ENCODE results near the gene AGAP1. TPM values are rescaled to one million over a fixed set of nuclear protein-coding genes. Genes with fewer than 3 reads are reported as not detected.

The AGAP1 gene
- total RNA-seq, 1 donor from 2014 or later = 21.1 TPM

DNA sequence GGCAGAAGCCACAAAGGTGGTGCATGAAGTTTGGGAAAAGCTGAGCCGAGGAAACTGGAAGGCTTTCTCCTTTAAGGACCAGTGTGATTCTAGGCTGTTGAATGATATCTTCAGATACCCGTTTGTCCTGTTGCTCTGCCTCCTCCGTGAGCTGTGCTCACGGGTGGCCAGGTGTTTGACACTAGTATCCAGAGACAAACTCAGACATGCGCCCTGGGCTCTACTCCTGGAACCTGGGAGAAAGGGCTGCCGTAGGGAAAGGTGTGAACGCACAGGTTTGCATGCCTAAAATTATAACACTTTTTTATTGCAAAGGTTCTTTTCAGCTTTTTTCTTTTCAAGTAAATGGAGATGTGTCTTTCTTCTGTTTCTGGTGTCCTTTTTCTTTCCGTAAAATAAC, 81.6 kb downstream of the AGAP1 start:
- DNase-seq (ENCODE audit: extremely low spot score in 2 of 2) = no peak
- TF ChIP-seq POLR2AphosphoS5 (IDR thresholded peaks at IDR 0.05; ENCODE audit: insufficient read depth in 1 of 2, low read depth in 1 of 2) = no peak
- no peak overlapping the region for H3K27ac ChIP-seq
- intact Hi-C loops (cut with DNase I) = no loop called here
- H3K4me3 ChIP-seq = no peak overlapping the region
- H3K36me3 ChIP-seq = no peaks in the 10 kb centered on the region
- H3K9me3 ChIP-seq = no peaks in the 10 kb centered on the region
- no peaks in the 10 kb centered on the region for H3K27me3 ChIP-seq
- peaks cover 10% of the 10 kb centered on the region for H3K4me1 ChIP-seq

DNA sequence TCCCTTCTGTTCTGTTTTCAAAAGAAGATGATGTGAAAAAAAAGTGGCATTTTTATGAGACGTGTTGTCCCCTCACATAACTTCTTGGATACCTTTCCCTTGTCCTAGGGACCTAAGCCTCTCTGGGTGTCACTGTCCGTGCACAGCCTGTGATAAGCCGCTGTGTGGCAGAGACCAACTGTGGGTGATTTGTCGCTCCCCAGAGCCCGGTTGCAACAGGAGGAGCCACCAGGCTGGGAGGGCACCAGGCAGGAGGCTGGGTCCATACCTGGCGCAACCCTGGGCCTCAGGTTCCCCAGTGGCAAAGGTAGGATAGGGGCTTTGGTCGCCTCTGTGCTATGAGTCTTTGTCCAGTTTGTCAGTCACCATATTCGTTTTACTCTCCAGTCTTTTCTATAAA, 82.1 kb downstream of the AGAP1 start:
- Histone ChIP-seq H3K27ac (no peak overlapping the region), H3K27me3 (no peaks in the 10 kb centered on the region), H3K4me3 (no peak overlapping the region), H3K4me1 (peaks cover 10% of the 10 kb centered on the region), H3K36me3 (no peaks in the 10 kb centered on the region), H3K9me3 (no peaks in the 10 kb centered on the region)
- TF ChIP-seq, protein P1, sequence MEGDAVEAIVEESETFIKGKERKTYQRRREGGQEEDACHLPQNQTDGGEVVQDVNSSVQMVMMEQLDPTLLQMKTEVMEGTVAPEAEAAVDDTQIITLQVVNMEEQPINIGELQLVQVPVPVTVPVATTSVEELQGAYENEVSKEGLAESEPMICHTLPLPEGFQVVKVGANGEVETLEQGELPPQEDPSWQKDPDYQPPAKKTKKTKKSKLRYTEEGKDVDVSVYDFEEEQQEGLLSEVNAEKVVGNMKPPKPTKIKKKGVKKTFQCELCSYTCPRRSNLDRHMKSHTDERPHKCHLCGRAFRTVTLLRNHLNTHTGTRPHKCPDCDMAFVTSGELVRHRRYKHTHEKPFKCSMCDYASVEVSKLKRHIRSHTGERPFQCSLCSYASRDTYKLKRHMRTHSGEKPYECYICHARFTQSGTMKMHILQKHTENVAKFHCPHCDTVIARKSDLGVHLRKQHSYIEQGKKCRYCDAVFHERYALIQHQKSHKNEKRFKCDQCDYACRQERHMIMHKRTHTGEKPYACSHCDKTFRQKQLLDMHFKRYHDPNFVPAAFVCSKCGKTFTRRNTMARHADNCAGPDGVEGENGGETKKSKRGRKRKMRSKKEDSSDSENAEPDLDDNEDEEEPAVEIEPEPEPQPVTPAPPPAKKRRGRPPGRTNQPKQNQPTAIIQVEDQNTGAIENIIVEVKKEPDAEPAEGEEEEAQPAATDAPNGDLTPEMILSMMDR (IDR thresholded peaks at IDR 0.05) = no peak
- intact Hi-C loops (cut with DNase I) = no loop called here
- no peak for DNase-seq (ENCODE audit: extremely low spot score in 2 of 2)

GRCh38 chr2:235576337-235576910, 82.6 kb downstream of the AGAP1 start:
- no peaks in the 10 kb centered on the region for H3K9me3 ChIP-seq
- peaks cover 10% of the 10 kb centered on the region for H3K4me1 ChIP-seq
- H3K36me3 ChIP-seq = no peaks in the 10 kb centered on the region
- intact Hi-C loops (cut with DNase I) = no loop called here
- no peak for DNase-seq (ENCODE audit: extremely low spot score in 2 of 2)
- no peak overlapping the region for H3K4me3 ChIP-seq
- no peaks in the 10 kb centered on the region for H3K27me3 ChIP-seq
- no peak for TF ChIP-seq POLR2AphosphoS5 (IDR thresholded peaks at IDR 0.05; ENCODE audit: insufficient read depth in 1 of 2, low read depth in 1 of 2)
- TF ChIP-seq, protein P1 (IDR thresholded peaks at IDR 0.05) = no peak
- no peak for TF ChIP-seq POLR2A (IDR thresholded peaks at IDR 0.05)
- H3K27ac ChIP-seq = no peak overlapping the region

DNA sequence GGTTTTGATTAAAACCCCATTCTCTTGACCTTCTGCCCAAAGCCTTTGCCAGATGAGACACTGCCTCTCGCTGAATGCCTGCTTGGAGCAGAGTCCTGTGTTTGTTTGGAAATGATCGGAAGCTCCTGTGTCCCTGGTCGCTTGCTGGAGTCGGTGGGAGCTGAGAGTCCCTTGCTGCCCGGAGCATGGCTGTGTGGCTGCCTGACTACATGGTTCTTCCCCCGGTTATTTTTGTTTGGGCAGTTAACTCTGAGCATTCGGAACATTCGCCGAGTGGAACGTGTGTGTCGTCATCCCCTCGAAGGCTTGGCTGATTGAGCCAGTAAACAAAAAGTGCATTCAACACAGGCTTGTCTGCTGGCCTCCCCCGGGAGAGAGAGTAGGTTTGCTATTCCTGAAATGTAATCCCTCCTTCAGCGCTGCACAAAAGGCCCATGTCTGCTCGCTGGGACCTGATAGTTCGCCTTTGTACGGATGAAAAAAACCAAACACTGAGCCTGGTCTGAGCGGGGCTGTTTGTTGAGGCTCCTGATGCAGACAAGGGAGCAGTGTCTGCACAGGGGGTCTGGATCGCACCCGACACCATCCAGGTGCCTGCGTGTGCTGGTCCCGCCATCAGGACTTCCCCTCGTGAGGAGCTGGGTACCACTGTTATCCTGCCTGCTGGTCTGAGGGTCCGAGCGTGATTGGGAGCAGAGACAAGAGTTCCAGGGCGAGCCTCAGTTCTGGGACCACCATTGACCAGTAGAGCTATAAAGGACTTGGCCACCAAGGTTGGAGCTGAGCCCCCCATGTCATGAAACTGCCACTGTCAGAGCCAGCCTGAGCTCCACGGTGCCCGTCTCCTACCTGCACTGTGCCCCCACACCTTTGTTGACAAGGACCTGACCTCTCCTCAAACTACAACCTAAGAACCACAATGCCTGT, 83.8 kb downstream of the AGAP1 start:
- H3K4me3 ChIP-seq = no peak overlapping the region

DNA sequence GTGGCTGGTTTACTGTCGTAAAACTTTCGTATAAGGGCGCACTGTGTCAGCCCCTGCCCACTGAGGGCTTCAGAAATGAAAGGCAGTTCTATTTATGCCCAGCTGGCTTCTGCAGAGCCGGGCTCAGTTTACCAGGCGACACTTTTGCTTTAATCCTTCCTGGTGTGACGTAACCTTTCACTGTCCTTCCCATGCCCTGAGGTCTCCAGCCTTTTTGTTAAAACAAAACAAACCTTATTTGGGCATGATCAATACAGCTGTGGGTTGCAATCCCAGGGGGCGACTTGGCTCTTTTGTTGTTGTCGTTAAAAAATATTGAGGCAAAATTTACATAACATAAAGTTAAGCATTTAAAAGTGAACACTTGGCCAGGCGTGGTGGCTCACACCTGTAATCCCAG, 85.3 kb downstream of the AGAP1 start:
- Histone ChIP-seq H3K4me1 (peaks cover 20% of the 10 kb centered on the region), H3K4me3 (no peak overlapping the region), H3K27me3 (no peaks in the 10 kb centered on the region), H3K36me3 (no peaks in the 10 kb centered on the region), H3K9me3 (no peaks in the 10 kb centered on the region), H3K27ac (no peak overlapping the region)
- DNase-seq (ENCODE audit: extremely low spot score in 2 of 2) = no peak
- intact Hi-C loops (cut with DNase I) = no loop called here
- TF ChIP-seq POLR2A (IDR thresholded peaks at IDR 0.05) (no peak), POLR2AphosphoS5 (IDR thresholded peaks at IDR 0.05; ENCODE audit: insufficient read depth in 1 of 2, low read depth in 1 of 2) (no peak)
- TF ChIP-seq, protein P1 (IDR thresholded peaks at IDR 0.05) = no peak

More for the DNA sequence above, 83.8 kb downstream of the AGAP1 start:
- intact Hi-C loops (cut with DNase I) = no loop called here
- no peak overlapping the region for H3K27ac ChIP-seq
- H3K27me3 ChIP-seq = no peaks in the 10 kb centered on the region
- no peaks in the 10 kb centered on the region for H3K9me3 ChIP-seq
- DNase-seq (ENCODE audit: extremely low spot score in 2 of 2) = no peak
- H3K36me3 ChIP-seq = no peaks in the 10 kb centered on the region
- peaks cover 16% of the 10 kb centered on the region for H3K4me1 ChIP-seq
- TF ChIP-seq, protein P1 (IDR thresholded peaks at IDR 0.05) = no peak
- TF ChIP-seq POLR2AphosphoS5 (IDR thresholded peaks at IDR 0.05; ENCODE audit: insufficient read depth in 1 of 2, low read depth in 1 of 2) (no peak), POLR2A (IDR thresholded peaks at IDR 0.05) (no peak)

Measured in vagina (tissue), 2 donors.